HG03342 (cell line): Measurements from ENCODE around the gene AGRN.
A peak's percentile ranks its signal among the peaks of the same experiment; 100 is the strongest.
"Not testable (repeated sequence)": the region's sequence is repeated elsewhere in the genome, so short reads cannot be mapped to it uniquely, and the experiment has no call there.

Source experiments
- ATAC-seq: cut with Tn5 transposase; IDR thresholded peaks from one replicate; pipeline ENCODE4 v1.9.1; 2021; ENCODE audit warnings: mild to moderate bottlenecking, moderate library complexity; ENCODE audit not compliant: unreplicated experiment

Gene AGRN

DNA sequence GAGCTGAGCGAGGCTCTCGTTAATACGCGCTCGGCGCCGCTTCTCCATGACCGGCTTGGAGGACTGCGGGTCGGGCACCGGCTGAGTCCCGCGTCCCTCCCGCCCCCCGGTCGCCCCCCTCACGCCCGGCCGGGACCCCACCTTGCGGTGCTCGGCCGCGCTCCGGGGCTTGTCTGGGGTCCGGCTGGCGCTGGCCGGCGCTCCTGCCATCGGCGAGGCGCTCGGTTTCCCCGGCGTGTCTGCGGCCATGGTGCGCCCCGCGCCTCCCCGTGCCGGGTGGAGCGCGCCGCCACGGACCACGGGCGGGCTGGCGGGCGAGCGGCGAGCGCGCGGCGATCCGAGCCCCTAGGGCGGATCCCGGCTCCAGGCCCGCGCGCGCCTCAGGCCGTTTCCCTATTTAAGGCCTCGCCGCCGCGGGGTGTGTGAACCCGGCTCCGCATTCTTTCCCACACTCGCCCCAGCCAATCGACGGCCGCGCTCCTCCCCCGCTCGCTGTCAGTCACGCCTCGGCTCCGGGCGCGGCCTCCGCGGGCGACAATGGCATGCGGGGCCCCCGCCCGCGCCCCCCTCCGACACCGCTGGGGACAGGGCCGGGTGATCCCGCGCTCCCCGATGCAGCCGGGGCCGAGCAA is 20.1 kb upstream of the AGRN start, which contains the start of gene HES4:
Gene HES4 (minus strand): TSS at position 373 of the 632 bp plus-strand sequence. CDS start 124 bp downstream, at position 249.
- ATAC-seq = peak; percentile 41

DNA sequence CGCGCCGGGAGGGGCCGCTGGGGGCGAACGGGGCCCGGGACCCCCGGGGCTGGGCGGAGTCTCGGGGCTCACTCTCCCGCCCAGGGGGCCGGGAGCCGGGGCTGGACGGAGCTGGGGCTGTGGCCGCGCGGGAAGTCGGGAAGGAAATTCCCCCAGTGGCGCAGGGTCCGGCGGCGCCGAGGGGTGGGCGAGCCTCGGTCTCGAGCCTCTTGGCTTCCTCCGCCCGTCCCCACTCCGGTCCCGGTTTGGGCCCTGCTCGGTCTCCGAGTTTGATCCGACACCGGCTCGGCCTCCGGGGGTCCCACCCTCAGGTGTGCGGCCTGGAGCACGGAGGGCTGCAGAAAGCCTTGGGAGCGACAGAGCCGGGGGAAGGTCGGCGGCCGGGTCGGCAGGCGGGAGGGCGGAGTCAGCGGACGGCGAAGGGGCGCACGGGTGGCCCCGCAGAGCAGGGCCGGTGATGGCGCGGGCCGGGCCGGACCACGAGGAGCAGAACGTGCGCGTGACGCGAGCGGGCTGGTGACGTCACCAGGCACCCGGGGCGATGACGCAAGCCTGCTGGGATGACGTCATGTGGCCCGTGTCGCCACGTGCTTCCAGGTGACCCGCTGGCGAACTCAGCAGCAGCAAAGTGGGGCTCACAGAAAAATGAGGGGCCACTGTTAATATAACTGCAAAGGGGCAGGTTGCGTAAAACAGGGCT is 19.4 kb upstream of the AGRN start:
- peak; percentile 25 for ATAC-seq

DNA sequence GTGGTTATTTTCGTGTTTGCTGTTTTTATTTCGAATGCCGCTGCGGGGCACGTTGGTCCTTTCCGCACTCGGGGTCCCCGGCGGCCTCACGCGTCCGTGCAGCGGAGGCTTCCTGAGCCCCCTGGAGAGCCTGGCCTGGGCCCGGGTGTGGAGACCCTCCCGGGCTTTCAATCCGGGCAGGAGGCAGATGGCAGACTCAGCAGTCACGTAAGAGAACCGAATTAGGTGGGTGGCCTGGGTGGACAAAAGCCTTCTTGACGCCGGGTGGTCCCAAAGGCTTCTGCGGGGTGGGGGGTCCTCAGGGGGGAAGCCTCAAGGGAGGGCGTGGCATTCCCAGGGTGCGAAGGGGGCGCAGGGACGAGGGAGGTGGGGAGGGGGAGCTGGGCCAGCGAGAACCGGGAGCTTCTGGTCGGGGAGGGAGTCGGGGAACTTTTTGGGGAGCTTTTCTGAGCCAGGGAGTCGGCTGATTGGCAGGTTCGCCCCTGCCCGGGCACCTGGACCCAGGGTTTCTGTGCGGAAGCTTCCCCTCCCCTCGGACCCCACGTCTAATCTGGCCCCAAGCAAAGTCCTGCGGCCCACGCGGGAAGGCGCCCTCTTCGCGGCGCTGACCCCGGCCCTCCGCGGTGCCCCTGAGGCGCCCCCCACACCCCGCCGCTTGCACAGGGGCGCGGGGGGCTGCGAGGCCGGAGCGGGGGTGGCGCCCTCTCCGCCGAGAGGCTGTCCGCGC is 18.7 kb upstream of the AGRN start:
- no peak for ATAC-seq

DNA sequence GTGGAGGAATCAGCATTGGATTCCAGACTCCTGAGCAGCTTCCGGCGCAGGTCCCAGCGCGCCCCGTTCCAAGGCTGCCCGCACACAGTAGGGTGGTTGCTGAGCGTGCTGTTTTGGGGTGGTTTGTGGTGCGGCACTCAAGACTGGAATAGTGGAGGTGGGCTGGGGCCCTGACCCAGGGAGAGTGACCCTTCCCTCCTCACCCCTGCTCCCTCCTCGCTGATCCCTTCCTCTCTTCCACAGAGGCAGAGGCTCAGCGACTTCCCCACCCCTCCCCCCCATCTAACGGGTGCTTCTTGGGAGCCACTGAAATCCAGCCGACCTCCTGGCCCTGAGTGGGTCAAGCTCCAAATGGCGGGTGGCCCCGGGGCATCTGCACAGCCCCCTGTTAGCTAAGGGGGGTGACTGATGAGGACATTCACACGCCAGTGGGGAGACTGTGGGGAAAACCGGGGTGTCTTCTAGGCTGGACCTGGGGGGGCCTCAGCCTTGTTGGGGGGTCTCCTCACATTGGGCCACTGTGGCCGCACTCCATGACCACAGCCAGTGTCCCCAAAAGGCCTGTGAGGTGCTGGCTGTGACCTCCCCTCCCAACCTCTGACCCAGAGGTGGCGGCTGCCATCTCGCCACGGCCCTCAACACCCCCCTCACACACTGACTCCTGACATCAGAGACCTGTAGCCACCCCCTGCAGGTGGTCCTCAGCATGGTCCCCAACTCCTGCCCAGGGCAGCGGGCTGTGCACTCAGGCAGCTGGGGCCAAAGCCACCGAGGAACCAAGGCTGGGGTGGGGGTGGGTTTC is 16.1 kb upstream of the AGRN start:
- ATAC-seq = no peak

DNA sequence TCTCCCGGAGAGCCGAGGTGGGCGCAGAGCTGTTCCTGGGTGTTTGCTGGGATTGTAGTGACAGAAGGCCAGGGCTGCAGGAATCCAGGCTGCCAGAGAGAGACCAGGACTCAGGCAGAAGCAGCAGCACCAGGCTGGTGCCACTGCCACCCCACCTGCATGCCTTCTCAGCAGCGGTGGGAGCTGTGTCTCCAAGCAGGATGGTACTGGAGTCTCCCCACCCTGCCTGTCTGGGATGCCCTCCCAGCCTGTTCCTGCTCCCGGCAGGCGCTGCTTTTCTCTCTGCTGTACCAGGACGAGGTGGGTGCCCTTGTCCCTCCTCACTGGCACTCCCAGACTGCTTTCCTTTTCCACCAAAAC is 15.5 kb upstream of the AGRN start:
- no peak for ATAC-seq

DNA sequence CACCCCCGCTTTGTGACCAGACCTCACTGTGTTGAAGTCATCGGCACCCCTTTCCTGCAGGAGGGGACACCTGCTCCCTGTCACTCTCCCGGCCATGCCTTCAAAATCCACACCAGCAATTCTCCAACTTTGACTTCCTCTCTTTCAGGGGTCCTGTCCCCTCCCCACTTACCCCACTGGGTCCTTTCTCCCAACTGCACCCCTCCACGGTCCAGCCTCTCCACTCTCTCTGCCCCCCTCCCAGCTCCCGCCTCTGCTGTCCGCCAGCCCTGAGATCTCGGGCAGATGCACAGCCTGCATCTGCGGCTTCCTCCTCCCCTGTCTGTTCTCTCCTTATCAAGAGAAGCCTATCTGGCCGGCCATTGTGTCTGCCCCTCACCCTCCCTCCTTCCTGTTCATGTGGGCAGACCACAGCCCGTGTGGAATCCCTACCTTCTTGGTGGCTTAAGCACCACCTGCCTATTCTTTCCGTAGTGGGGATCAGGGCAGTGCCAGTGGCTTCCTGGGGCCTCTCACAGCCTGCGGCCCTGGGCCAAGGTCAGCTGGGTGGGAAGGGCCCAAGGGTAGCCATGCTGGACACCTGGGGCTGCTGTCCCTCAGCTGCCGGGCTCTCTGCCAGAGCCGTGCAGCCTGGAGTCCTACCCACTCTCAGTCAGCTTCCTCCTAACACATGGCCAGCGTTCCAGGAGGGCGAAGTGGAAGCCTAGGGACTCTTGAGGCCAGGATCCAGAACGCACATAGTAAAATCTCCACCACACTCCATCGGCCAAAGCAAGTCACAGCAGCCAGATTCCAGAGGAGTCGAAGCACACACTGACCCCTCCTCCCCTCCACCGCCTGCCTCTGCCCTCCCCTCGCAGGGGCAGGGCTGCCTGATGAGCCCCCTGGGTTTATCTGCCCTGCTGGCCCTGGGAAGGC is 14.9 kb upstream of the AGRN start:
- no peak for ATAC-seq

DNA sequence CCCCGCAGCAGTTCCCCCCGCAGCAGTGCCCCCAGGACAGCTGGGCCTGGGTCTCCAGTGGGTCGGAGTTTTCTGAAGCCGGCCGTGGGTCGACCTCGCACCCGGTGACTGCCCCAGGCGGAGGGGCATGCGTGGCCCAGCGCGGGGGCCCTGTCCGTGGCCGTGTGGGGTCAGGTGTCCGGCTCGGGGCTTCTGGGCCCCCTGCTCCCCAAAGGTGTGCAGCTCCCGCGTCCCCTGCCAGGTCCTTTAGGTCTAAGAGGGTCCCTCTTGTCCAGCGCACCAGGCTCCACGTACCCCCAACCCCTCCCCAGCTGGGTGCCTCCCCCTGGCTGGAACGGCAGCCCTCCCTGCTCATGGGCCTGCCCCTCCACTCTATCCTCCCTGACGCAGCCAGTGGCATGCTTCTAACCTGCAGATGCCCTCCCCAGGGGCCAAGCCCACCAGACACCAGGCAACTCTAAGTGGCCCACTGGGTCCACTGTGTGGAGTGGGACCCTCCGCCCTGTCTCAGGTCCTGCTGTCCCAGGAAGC is 14.1 kb upstream of the AGRN start:
- no peak for ATAC-seq

DNA sequence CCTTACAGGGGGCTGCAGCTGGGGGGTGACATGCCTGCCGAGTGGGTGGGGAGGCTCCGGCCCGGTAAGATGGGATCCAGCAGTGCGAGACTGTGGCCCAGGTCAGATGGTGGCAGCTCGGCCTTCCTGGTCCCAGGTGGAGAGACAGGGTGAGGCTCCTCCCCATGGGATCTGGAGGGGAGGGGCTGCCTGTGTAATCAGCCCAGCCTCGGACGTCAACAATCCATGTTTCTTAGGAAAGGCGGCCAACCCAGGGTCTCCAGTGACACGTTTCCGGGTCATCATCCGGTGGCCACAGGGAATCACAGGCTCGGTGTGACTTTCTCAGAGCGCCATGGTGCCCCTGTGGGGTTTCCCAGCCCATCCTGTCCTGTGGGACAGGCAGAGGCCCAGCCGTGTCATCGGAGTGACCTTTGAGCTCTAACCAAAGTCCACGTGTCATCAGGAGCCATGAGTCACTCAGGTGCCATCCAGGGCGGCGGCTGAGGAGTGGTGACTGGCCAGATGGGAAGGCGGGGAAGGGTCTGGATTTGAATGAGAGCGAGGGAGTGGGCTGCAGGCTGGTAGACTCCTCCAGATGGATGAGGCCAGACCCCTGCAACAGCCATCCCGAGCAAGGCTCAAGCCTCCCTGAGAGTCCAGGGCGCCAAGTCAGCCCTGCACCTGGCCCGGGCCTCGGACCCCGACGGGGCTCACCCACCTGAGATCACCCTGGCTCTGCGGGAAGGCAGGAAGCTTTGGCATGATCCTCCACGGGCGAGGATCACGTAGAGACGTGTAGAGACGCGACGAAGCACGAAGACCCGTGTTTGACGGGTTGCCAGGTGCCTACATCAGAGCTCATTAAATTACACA is 13.4 kb upstream of the AGRN start:
- ATAC-seq = no peak

DNA sequence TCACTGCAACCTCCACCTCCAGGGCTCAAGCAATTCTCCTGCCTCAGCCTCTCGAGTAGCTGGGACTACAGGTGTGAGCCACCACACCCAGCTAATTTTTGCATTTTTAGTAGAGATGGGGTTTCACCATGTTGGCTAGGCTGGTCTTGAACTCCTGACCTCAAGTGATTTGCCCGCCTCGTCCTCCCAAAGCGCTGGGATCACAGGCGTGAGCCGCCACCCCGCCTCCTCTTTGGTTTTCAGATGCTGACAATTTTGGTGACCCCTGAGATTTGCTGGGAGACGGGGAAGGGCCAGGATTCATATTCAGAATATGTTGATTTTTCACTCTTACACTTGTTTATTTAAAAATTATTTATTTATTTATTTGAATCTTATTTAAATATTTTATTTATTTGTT is 9.8 kb upstream of the AGRN start:
- ATAC-seq = not testable (repeated sequence)

DNA sequence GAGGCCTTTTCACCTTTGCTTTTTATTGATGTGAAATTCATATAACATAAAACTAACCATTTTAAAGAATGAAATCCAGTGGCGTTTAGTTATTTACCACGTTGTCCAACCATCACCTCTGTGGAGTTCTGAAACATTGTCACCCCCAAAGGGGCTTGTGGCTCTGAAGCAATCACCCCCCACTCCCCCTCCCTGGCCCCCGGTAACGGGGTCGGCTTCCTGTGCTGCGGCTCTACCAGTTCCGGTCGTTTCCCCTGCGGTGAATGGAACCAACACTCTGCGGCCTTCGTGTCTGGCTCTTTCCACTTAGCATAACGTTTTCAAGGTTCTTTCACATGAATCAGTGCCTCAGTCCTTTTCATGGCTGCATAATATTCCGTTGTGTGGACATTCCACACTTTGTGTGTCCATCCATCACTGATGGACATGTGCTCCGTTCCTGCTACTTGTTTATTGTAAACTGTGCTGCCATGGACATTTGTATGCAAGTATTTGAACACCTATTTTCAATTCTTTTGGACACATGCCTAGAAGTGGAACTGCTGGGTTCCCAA is 8.4 kb upstream of the AGRN start:
- no peak for ATAC-seq

DNA sequence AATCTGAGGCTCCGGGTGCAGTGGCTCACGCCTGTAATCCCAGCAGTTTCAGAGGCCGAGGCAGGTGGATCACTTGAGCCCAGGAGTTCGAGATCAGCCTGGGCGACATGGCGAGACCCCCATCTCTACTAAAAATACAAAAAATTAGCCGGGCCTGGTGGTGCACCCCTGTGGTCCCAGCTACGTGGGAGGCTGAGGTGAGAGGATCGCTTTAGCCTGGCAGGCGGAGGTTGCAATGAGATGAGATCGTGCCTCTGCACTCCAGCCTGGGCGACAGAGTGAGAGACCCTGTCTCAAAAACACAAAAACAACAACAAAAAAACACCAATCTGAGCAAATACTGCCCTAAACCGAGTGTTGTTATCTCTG is 7.2 kb upstream of the AGRN start:
- peak; percentile 6 for ATAC-seq

DNA sequence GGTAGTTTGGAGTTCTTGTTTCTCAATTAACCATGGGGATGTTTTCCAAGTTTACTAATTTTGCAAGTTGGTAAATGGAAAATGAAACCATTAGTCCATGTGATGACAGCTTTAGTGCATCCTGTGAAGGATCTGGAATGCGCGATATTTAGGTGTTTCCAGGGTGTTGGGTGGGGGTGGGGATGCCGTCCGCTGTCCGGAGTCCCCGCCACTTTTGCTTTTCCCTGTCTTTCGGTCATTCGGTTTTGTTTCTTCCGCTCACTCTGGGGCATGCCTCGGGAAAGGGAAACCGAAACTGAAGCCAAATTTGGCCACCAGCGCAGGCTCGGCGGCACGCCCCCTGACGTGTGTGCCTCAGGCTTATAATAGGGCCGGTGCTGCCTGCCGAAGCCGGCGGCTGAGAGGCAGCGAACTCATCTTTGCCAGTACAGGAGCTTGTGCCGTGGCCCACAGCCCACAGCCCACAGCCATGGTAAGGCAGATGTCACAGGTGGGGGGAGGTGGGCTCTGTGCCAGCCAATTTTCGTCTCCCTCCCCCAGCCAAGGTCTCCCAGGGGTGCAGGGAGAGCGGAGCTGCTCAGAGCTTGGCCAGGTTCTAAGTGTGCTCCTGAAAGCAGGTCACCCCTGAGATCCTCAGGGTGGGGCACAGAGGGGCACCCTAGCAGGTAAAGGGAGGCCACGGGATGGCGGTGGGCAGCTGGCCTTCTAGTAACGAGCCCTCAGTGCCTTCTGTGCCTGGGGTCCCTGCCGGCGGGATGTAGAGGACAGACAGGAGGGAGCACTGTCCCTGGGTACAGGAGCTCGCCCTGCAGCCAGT is 6.6 kb upstream of the AGRN start, which contains the start of gene ISG15:
Gene ISG15 (plus strand): TSS at position 393 of the 817 bp plus-strand sequence. CDS start 77 bp downstream, at position 470.
- peak; percentile 81 for ATAC-seq

DNA sequence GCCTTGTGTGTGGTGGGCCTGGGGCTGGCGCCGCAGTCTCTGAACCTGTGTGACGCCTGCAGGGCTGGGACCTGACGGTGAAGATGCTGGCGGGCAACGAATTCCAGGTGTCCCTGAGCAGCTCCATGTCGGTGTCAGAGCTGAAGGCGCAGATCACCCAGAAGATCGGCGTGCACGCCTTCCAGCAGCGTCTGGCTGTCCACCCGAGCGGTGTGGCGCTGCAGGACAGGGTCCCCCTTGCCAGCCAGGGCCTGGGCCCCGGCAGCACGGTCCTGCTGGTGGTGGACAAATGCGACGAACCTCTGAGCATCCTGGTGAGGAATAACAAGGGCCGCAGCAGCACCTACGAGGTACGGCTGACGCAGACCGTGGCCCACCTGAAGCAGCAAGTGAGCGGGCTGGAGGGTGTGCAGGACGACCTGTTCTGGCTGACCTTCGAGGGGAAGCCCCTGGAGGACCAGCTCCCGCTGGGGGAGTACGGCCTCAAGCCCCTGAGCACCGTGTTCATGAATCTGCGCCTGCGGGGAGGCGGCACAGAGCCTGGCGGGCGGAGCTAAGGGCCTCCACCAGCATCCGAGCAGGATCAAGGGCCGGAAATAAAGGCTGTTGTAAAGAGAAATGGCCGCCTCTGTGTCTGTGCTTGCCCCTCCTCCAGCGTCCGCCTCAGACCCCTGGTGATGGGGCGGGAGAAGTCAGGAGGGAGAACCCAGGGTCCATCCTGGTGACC is 5.8 kb upstream of the AGRN start:
- ATAC-seq = peak; percentile 16

DNA sequence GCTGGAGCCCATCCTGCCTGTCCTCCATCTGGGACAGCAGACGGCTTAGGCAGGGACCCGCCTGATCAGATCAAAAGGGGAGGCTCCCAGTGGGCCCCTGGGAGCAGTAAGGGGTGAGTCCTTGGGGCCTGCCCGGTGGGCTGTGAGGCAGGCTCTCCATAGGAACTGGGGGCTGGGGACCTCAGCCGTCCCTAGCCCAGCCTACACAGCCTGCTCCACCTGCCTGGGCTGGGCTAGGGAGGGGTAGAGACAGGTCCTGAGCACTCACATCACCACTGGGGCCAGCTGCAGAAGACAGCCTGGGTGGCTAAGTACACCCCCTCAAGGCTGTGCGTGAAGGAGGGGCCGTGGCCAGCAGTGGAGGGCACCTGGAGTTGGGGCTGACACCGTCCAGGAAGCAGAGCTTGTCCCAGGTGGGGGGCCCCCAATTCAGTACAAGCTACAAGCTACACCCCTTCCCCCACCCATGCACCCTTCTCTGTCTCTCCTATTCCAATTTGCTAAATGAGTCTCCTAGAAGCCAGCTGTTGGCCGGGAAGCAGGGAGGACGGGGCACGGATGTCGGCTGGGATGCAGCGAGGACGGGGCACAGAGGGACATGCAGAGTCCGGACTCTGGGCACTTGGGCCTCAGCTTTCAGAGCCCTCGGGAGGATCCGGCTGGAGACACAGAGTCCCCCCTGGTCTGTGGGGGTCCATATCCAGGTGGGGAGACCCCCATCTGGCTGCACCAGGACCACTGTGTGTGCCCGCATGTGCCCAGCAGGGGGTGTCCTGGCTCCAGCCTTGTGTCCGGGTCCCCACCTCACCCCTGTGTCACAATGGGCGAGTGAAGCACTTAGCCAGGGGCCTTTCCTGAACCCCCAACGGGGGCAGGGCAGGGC is 4.9 kb upstream of the AGRN start:
- ATAC-seq = no peak

DNA sequence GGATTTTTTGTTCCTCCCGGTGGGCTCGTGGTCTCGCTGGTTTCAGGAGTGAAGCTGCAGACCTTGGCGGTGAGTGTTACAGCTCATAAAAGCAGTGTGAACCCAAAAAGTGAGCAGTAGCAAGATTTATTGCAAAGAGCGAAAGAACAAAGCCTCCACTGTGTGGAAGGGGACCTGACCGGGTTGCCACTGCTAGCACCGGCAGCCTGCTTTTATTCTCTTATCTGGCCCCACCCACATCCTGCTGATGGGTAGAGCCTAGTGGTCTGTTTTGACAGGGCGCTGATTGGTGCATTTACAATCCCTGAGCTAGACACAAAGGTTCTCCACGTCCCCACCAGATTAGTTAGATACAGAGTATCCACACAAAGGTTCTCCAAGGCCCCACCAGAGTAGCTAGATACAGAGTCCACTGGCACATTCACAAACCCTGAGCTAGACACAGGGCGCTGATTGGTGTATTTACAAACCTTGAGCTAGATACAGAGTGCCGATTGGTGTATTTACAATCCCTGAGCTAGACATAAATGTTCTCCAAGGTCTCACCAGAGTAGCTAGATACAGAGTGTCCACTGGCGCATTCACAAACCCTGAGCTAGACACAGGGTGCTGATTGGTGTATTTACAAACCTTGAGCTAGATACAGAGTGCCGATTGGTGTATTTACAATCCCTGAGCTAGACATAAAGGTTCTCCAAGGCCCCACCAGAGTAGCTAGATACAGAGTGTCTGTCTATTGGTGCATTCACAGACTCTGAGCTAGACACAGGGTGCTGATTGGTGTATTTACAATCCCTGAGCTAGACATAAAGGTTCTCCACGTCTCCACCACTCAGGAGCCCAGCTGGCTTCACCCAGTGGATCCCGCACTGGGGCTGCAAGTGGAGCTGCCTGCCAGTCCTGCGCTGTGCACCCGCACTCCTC is 2.3 kb upstream of the AGRN start:
- ATAC-seq = not testable (repeated sequence)
